NCI-H748 treated with DMSO at 0.1 percent for 48 hours (cell line): ENCODE measurements around the gene EEFSEC.

Experiments used
- DNase-seq: peaks from one replicate; lab custom pipeline; 2025; lab: John Stamatoyannopoulos, UW

EEFSEC gene

DNA sequence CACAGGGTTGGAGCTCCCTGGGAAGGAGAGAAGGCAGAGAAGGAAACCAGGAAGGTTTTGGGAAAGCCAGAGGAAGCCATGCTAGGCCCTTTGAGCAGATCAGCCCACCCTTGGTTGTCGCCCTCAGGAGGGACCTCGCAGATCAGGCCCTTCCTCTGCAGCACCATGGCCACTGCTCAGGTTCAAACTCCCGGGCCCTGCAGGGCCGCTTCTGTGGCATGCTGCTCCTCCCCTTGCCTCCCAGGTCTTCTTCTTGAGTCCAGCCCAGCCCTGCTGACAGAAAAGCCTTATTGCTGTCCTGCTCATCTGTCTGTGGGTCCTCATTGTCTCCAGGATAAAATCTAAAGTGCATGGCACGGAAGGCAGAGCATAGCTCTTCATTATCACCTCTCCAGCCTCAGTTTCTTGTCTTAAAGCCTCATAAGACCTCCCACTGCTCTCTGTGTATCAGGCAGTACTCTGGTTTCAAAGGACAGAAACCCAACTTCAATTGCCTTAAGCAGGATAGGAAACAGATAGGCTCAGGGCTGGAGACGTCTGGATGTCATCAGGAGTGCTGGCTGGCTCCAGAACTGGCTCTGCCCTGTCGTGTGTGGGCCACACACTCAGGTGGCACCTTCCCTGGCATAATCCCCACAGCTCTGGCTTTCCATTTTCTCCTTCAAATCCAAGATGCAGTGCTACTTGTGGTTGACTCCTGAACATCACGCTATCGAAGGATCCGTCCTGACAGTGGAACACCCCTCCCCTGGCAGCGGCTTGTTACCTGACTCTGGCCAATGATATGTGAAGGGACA, 118.5 kb downstream of the EEFSEC start:
- DNase-seq = no peak

DNA sequence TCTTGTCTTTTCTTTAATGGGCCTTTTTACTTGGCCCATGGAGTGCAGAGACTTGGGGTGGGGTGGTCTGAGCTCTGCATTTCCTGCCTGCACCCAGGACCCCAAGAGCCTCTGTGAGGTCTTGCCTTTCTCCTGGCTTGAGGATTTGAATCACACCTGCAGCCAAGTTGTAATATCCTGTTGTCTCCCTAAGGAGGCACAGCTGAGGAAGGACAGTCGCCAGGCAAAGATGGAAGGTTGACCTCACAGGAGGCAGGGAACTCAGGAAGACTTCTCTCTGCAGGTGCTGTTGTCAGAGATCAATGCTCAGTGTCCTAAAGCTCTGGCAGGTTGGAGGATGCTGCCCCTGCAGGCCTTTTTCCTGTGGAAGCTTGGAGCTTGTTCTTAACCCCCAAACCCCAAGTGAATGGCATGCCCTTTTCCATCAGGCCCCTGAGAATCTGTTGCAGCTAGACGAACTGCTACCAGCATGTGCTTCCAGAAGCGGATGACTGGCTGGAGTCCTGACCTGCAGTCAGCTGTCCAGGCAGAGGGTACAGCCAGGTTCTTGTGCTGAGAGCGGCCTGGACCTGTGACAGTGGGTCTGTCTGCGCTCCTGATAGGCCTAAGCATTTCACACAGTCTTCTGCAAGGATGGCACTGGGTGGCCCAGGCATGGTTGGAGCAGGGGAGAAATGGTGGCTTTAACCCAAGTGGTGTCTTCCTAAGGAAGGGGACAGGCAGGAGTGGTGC, 120.0 kb downstream of the EEFSEC start:
- no peak for DNase-seq

DNA sequence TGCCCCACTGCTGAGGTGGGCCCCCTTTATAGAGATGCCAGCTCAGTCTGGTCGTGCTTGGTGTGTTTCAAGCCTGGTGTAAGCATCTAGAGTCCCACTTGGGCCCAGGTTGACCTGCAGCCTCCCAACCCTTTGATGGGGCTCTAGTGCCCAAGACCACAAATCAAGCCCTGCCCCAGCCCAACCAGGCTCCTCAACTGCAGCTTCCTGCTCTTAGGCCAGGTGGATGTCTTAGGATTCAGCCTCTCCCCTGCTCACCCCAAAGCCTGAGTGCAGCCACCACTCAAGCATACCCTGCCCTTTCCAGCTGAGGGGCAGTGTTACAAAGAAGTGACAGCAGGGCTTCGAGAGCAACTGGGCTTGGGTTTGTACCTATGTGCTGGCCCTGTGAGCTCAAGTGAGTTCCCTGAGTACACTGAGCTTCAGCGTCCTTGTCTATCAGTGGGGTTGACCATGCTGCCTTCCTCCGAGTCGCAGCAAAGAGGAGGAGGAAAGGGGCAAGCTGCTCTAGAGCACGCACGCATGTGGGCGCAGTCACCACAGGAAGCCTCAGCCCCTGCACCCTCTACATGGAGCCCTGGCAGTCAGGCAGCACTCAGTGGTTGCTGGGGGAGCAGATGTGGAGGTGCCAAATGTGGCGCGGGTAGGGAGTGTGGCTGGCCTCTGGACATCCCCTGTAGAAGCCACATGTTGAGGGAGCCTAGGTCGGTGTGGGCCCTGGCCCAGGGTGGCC, 120.7 kb downstream of the EEFSEC start:
- DNase-seq = no peak

DNA sequence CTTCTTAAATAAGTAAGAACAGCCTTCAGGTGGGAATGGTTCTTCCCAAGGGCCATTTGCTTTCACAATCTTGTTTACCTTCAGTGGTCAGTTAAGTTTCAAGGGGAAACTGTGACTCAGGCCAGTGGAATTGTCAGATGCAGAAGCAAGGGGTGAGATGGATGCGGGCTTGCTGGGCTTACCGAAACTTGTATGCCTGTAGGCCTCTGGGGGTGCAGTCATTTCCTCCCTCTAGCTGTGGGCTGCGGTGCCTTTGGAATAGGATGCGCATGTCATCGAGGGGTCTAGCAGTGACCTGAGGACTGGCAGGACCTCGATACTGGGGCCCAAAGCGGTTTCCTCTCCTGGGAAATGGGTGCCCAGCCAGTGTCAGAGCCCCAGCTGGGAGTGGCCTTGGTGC, 121.6 kb downstream of the EEFSEC start:
- no peak for DNase-seq

DNA sequence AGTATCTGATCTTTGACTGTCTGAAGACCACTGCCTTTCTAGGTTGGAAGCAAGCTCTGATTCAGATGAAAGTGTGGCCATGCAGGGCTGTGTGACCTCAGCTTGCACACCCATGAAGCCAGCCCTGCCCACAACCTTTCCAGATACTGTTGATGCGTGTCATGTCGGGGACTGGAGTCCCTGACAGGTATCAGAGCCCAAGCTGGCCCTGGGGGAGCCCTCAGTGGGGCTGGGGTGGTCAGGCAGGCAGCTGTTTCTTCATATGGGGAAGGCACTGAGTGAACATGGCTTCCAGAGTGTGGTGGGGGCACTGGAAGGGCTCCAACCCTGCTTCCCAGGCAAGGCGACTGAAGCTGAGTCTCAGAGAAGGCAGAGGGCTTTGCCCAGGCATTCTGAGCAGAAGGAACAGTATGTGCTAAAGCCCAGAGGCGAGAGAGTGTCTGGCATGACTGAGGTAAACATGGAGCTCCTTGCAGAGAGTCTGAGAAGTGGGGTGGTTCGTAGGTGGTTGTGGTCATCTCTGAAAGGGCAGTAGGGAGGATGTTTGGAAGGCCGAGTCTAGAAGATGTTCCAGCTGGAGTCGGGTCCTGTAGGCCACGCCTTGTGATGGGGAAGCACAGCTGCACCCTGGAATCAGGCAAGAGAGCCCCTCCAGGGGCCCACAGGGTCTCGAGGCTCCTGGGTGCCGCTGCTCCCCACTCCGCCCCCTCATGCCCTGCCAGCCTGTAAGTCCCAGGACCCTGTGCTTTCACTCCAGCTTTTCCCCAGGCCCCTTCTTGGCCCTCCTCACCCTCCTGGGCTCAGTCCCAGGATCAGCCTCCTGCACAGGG, 122.2 kb downstream of the EEFSEC start:
- DNase-seq = no peak

DNA sequence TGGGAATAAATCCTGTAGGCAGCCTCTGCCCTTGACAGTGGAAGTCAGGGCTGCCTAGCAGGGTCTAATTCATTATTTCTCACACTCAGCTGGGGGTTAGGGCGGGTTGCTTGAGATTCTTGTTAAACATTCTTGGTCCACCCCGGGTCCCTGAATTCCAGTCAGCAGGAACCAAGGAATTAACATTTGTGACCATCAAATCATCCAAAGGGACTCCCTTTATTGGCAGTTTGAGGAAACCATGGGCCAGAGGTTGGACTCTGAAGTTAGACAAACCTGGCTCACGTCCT, 122.8 kb downstream of the EEFSEC start:
- no peak for DNase-seq

DNA sequence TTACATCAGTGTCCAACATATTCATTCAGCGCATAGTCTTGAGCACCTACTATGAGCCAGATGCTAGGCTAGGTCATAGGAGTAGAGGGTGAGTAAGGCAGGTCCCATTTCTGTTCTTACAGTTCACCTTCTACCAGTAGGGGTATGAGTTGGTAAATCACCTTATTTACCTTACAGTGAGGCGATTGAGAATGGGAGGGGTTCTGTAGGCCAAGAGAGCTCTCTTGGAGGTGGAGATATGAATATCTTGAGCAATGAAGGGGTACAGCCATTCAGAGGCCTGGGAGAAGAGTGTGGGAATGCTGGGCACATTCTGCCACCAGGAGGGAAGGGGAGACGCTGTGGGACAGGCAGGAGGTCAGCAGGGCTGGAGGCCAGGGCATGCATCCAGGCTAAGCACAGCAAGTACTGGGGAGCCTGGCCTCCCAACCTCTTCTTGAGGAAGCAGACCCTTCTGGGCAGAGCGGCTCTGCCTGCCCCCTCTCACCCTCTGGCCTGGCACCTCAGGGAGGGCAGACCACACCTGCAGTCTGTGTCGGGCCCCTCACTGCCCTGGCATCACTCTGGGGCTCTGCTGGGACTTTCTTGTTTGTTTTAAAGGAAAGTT, 123.4 kb downstream of the EEFSEC start:
- DNase-seq = no peak

DNA sequence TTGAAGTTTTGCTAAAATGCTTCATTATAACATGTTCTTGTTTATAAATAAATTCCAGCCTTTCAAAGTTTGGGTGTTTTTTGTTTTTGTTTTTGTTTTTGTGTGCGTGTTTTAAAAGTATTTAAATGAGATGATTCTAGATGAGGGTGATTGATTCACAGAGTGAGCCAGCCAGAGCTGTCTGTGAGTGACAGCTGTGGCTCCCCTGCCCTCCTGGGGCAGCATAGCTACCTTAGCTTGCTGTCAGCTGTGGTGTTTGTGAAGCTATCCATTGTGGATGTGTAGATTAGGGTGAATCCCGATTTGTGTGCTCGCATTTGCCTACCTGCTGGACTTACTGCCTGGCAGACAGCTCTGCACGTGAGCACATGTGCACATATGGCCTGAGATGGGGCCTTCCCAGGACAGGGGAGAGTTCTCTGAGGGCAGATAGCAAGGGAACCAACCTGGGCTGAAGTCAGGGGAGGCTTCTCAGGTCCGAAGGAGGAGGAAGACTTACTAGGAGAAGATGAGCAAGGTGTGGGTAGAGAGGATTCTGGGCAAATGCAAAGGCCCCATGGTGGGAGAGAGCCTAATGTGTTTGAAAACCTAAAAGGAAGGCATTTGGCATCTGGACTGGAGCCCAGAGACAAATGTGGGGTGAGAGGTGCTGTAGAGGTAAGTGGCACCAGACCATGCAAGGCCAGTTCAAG, 124.2 kb downstream of the EEFSEC start:
- DNase-seq = no peak

DNA sequence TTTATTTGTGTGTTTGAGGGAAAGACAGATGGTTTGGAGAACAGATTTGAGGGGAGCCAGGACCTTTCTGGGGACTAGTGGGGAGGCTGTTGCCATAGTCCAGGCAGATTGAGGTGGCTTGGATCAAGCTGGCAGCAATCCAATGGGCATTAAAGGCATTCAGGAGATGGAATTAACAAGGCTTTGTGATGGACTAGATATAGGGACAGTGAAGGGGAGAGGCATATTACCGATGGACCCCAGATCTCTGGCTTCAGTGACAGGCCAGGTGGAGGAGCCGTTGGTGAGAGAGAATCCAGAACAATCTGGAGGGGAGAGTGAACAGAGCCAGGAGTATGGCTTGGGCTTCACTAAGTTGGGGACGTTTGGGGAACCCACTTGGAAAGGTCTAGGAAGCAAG, 124.8 kb downstream of the EEFSEC start:
- no peak for DNase-seq

DNA sequence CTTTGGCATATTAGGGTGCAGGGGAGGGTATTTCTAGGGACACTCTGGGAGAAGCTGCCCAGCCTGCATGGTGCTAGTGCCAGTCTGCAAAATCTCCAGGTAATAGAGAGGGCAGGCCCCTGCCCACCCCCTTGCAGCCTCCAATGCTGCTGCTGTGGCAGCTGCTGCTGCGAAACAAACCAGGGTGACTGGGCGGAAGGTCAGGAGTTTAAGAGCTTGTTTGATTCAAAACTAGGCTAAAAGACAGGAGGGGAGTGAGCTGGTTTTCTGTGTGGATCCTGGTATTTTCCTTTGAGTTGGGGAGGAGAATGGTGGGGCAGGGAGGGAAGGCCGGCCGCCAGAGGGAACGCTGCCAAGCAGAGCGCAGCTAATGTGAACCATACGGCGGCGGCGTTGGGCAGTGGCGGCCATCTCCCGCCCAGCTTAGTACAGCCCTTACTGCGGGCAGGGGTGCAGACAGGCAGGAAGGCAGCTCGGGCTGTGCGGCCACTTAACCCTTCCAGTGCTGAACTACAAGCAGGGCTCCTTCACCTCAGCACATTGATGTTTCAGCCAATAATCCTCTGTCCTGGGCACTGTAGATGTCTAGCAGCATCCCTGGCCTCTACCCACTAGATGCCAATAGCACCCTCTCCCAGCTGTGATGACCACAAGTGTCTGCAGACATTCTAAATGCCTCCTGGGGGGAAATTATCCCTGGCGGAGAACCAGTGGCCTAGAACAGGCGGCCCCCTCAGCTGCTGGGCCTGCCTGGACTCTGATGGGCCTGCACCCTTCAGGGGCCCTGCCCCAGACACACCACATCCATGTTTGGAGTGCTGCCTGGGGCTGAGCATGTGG, 125.7 kb downstream of the EEFSEC start:
- no peak for DNase-seq

DNA sequence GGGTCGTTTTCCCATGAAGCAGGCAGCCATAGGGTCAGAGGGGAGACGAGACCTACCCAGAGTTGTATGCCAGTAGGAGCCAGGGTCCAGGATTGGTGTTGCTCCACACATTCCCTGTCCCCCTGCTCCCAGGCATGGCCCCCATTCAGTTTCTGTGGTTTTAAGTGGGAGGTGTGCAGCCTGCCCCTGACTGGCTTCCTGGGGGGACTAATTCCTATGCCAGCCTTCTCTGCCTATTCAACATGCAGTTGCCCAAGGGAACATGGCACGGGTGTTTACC, 126.3 kb downstream of the EEFSEC start:
- no peak for DNase-seq

DNA sequence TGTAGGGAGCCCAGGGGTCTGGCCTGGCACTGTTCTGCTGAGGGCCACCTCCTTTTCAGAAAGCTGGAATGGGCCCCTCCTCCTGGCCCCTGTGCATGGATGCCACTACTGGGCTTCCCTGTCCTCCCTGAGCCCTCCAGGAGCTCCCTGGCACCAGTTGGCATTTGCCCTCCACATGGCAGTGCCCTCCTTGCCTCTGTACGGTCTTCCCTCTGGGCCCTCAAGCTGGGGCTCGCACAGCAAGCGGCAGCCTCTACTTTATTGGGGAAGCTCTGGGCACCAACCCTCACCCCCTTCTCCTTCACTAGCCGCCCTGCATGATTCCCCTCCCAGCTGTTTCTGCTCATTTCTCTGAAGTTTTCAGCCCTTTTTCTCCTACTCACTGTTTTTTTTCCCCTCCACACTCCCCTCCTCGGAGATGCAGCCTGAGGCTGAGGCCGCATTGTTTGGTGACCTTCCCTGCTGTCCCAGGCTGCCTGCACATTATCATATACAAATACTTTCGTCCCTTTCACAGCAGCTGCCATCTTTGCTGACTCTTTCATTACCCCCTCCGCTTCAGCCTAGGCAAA, 127.3 kb downstream of the EEFSEC start:
- DNase-seq = peak; percentile 84

DNA sequence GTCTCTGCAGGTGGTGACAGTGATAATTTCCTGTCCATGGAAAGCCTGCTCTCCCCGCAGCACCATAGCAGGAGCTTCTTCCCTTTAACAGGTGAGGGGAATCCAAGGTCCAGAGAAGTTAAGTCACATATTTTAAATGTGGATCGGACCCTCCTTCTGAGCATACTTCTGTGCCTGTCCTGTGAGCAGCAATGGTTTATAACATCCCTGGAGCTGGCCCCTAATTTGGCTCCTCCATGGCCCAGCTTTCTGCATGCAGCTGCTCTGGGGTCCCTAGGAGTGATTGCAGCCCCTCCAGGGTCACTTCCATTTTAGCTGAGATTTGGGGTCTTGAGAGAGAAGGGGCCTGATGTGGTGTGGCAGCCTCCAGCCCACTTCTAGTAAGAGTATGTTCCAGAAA, 127.8 kb downstream of the EEFSEC start:
- DNase-seq = no peak

DNA sequence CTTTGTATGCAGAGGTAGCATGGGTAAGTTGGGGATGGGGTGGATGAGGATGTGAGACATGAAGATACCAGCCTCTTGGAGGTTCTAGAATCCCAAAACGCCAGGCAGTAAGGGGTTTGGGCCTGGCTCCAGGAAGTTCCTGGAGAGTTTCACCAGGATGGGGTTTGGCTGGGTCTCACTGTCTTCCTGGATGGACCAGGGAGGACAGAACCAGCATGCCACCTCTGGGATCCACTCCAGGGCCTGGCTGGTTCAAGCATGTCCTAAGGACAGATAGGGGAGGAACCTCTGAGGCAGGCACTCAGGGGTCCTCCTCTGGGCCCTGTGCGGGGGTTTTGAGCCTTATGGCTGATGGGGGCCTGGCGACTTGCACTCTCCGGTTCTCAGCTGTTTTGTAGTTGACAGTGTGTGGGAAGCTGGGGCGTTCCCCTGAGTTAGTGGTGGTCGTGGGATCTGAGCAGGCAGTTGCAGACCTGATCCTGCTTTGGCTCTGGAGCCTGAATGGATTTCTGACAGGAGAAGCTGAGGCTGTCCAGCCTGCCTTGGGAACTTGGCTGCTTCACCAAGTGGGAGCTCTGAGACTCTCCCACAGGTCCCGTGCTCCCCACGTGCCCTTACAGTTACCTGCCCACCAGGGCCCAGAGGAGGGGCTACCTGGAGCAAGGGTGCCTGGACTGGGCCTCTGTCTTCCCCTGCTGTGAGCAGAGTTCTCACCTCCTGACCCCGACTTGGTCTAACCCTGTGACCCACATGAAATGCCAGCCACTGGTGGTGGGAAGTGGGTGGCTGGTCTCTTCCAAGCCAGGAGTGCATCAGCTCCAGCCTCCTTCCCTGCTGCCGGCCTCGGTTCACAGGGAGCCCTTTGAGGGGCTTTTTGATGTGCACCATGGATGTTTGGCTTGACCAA, 128.4 kb downstream of the EEFSEC start:
- no peak for DNase-seq

DNA sequence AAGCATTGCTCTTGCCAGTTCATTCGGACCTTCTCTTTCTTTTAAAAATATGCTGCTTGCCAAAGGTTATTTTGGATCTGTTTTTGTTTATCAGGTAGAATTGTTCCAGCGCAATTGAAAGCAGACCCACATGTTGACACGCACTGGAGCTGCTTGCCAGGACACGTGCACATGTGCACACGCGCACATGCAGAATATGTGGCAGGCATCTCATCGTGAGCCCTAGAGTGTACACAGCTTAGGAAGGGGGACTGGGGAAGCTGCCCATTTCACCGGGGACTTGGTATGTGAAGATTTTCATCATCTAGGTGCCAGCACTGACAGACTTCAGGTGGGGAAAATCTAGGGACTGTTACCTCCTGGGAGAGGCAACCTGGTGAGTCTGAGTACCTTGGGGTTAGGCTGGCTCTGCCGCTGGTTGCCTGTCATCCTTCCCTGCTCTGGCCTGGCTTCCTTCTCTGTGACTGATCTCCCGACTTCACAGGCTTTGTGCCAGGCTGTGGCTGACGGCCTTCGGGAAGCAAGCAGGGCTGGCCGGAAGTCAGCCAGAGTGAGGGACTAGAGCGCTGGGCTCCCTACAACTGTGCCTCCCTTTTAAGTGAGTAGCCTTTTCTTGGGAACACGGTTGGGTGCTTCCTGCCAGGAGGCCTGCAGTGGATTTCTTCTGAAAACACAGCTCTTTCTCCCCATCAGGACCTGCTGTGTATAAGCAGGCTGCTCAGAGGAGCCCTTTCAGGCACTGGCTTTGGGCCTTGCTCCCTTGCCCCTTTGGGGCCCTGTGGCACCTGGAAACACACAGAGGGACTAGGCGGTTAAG, 129.3 kb downstream of the EEFSEC start:
- DNase-seq = no peak

DNA sequence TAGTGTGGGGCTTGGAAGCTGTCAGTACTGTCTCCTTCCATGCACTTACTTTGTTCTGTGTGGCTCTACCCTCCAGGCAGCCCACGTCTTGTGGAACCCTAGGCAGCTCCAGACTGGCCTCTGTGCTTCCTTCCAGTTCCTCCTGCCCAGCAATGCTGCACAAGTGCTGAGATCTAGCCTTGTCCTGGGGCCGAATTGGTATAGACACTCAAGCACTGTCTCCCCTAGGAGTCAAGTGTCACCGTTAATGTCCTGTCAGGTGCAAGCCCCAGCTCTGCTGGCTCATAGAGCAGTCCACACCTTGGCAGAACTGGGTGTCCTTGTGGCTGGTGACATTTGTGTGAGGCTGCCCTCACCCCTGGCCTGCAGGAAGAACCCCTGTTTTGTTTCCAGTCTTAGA, 130.1 kb downstream of the EEFSEC start:
- DNase-seq = no peak

DNA sequence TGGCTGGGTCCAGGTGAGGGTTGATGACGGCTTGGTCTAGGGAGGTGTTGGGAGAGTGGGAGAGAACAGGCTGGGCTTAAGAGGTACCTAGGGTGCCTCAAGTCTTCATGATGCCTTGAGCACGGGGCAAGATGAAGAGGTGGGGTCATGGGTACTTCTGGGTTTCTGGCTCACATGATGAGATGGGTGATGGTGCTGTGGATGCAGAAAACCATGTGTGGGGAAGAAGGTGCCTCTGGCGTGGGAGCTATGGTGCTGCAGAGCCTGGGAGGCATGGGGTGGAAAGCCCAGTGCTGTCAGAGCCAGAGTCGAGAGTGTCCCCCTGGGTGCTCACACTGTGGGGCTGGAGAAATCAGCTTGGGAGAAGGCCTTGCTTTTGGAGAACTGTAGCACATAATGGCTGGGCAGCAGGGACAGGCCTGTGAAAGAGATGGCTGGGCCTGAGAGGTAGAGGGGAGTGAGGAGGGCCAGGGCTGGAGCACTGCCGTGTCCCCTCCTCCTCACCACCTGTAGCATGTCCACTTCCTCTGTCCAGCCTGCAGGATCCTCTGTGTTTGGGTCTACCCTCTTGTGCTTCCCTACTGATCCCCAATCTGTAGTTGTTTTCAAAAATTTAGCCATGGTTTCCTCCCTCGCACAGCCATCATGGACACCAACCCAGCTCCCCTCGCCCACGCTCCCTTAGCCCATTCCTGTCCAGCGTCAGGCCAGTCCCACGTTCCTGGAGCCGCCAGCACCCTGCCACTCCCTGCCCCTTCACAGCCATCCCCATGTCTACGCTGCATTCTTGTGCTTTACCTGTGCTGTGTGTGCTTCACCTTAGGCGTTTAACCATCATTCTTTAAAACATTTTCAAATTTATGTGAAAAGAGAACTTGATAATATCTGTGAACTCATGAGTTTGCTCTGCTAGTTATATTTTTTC, 132.0 kb downstream of the EEFSEC start:
- no peak for DNase-seq
